Measurements from ENCODE around the gene CCL4.

The CCL4 gene

DNA sequence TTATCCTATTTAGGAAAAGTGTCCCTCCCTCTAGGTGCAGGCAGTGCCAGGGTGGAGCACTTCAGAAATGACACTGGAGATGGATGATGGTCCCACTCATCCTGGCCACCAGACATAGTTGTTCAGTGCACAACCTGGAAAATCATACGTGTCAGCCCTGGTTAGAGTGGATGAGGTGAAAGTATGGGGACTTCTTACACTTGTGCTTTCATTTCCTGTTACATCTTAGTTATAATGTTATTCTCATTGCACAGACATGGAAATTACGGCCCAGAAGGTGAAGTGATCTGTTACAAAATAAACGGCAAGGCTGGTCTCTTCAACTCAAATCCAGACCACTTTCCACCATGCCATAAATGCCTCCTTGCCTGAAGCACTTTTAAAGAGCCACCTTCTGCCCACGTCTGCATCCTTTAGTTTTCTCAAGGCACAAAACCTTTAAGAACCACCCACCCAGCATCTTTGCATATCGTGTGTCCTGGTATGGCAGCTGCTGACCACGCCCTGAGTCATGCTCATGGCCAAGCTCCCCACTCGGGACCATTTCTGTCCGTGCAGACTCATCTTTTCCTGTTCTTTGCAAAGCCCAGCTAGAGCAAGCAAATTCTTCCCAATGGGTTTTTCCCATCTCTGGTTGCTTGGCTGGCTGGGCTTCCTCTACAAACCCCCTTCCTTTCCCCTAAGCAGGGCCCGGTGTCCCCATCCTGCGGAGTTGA is 50.4 kb downstream of the CCL4 start:
- no peaks in the 10 kb centered on the region for H3K36me3 ChIP-seq (ENCODE audit: control insufficient read depth in 1 of 2, insufficient read depth in 2 of 2, low read length in 2 of 2)
- no peaks in the 10 kb centered on the region for H3K4me1 ChIP-seq (ENCODE audit: control insufficient read depth in 1 of 2, insufficient read depth in 2 of 2, low read length in 2 of 2)
- no peaks in the 10 kb centered on the region for H3K27me3 ChIP-seq (ENCODE audit: control insufficient read depth in 1 of 2, insufficient read depth in 2 of 2, low read length in 2 of 2)
- no peak overlapping the region for H3K27ac ChIP-seq (ENCODE audit: low read depth, low read length)
- no peaks in the 10 kb centered on the region for H3K9me3 ChIP-seq (ENCODE audit: control insufficient read depth in 1 of 2, low read length in 2 of 2)
- no peak overlapping the region for H3K4me3 ChIP-seq (ENCODE audit: low read depth in 1 of 2, low read length in 2 of 2)
- no peak overlapping the region for H3K9ac ChIP-seq (ENCODE audit: low read depth in 1 of 2, low read length in 2 of 2)

Data from duodenal mucosa (tissue), 2 donors.